C4-2B (cell line): ENCODE measurements around the gene C1orf216.
"Not testable (repeated sequence)": the region's sequence is repeated elsewhere in the genome, so short reads cannot be mapped to it uniquely, and the experiment has no call there.

Experiments
- H3K27ac ChIP-seq: fragments of 450-650 bp; 2 replicates; pipeline ENCODE4 v1.5.1; 2017
- CTCF ChIP-seq: fragments of 450-650 bp; conservative IDR thresholded peaks from 2 replicates; pipeline ENCODE4 v1.5.1; 2017; ENCODE audit warnings: mild to moderate bottlenecking
- ZFX ChIP-seq: fragments of 450-650 bp; IDR thresholded peaks from 2 replicates; pipeline ENCODE4 v1.6.1; 2017

The C1orf216 gene

GRCh38 chr1:35714921-35715567 is 3.6 kb downstream of the C1orf216 start:
- H3K27ac ChIP-seq, result no peak overlapping the region
- TF ChIP-seq CTCF (no peak), ZFX (no peak)

GRCh38 chr1:35711098-35711497 is 7.6 kb downstream of the C1orf216 start:
- H3K27ac ChIP-seq, result not testable (repeated sequence)

GRCh38 chr1:35708952-35709351 is 9.7 kb downstream of the C1orf216 start:
- TF ChIP-seq CTCF (no peak), ZFX (no peak)
- H3K27ac ChIP-seq, result no peak overlapping the region

- H3K27ac ChIP-seq, result no peak overlapping the region
- no peak for TF ChIP-seq CTCF
- no peak for TF ChIP-seq ZFX
Measured at GRCh38 chr1:35708441-35708921, 10.2 kb downstream of the C1orf216 start.

GRCh38 chr1:35707601-35708440 is 10.9 kb downstream of the C1orf216 start:
- no peak overlapping the region for H3K27ac ChIP-seq
- no peak for TF ChIP-seq ZFX

GRCh38 chr1:35706846-35707600 is 11.7 kb downstream of the C1orf216 start:
- H3K27ac ChIP-seq, result no peak overlapping the region
- TF ChIP-seq CTCF (no peak), ZFX (no peak)

- no peak overlapping the region for H3K27ac ChIP-seq
- TF ChIP-seq ZFX, result no peak
- TF ChIP-seq CTCF, result no peak
Measured at GRCh38 chr1:35702508-35702907, 16.2 kb downstream of the C1orf216 start.

GRCh38 chr1:35699152-35699551 is 19.5 kb downstream of the C1orf216 start:
- not testable (repeated sequence) for H3K27ac ChIP-seq
